GM19455 (cell line): Measurements from ENCODE around the gene ZNF865.

ENCODE experiments used
- ATAC-seq: cut with Tn5 transposase; IDR thresholded peaks from one replicate; pipeline ENCODE4 v1.9.1; 2021; ENCODE audit not compliant: unreplicated experiment

The ZNF865 gene

DNA sequence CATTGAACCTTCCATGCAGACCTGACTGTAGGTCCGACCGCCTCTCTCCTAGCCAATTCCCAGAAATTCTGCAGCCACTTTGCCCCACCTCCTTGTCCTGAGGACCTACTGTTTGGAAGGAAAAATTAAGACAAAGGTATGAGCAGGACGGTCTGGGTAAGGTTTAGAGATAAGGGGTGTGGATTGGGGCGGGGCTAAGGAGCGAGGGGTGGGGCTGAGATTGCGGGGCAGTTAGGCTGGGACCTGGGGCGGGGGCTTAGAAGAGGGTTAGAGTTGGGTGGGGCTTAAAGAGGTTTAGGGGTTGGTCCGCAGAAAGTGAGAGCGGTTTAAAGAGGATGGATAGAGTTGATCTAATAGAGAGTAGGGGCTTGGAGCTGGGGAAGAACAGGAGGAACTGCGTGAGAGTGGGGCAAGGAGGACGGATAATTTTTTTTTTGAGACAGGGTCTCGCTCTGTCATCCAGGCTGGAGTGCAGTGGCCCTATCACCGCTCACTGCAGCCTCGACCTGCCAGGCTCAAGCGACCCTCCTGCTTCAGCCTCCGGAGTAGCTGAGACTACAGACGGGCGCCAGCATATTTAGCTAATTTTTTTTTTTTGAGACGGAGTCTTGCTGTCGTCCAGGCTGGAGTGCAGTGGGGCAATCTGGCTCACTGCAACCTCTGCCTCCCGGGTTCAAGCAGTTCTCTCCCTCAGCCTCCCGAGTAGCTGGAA, 1.7 kb upstream of the ZNF865 start:
- no peak for ATAC-seq

- ATAC-seq: peak; percentile 59
These were observed 225 bp upstream of the ZNF865 start for GRCh38 chr19:55605207-55605636.

DNA sequence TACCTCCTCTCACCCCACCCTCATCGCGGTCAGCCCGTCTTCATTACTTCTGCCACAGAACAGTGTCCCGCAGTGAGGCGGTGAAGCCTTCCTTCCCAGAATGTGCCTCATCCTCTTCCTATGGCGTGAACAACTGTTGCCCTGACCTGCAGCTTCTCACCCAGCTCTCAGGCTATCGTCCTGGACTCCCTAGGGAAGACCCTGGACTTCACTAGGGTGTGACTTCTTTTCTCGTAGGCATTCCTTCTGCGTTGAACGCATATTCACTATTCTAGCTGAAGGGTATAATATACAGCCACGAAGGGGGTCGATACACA, 982 bp downstream of the ZNF865 start:
- ATAC-seq: no peak

DNA sequence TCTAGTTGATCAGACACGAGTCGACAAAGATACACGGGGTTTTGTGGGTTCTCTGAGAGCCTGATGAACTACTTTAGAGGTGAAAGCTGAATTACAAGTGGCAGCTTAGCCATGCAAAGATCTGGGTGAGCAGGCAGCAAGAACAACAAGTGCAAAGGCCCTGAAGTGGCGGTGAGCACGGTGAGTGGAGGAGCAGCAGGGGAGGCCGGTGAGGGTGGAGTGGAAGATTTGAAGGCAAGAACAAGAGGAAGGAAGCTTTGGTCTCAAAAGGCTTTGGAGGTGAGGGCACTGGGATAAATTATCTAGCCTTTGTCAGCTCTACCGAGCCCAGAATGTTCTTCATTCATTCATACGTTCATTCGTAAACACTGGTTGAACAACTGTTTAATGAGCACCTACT, 1.4 kb downstream of the ZNF865 start:
- no peak for ATAC-seq

DNA sequence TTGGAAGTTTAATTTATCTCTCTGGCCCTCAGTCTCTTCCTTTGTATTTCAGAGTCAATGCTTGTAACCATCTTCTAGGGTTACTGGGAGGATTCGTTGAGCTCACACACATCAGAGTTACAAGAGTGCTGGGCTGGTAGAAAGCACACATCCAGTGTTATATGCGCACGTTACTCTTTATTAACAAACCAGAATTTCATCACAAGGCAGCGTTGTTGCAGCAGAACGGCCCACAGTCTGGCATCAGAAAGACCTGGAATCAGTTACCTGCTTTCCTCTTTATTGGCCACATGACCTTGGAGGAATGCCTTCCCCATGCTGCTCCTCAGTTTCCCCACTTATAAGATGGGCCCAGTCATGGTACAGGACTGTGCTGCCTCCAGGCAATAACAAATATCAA, 3.9 kb downstream of the ZNF865 start:
- no peak for ATAC-seq

DNA sequence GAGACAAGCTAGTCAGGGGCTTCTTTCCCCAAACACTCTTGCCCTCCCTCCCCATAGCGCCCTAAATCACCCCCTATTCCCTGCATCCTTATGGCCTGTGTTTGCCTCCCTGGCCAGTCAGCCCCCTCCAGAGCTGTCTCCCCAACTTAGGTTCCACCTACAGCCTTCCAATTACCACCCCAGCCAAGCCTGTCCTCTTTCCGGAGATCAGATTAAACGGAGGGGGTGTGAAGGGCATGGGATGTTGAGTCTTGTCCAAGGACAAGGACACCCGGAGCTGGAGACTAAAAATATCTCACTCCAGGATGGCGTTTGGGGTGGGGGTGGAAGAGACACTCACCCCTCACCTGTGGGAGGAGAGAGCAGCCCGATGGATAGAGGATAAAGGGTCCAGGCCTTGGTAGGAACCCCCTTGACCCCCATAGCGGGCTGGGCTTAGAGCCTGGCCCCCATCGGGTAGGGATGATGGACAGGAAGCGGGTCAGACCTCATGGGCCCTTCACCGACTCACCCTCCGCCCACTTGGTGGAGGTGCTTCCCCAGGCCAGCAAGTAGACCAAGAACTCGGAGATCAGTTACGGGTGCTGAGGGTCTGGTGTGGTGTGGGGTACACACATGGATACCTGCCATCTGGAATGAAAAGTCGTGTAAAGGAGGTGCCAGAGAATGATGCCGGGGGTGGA, 6.0 kb downstream of the ZNF865 start:
- no peak for ATAC-seq

GRCh38 chr19:55611983-55612645, 6.7 kb downstream of the ZNF865 start:
- ATAC-seq: no peak

GRCh38 chr19:55613396-55613795, 7.9 kb downstream of the ZNF865 start:
- ATAC-seq: no peak

DNA sequence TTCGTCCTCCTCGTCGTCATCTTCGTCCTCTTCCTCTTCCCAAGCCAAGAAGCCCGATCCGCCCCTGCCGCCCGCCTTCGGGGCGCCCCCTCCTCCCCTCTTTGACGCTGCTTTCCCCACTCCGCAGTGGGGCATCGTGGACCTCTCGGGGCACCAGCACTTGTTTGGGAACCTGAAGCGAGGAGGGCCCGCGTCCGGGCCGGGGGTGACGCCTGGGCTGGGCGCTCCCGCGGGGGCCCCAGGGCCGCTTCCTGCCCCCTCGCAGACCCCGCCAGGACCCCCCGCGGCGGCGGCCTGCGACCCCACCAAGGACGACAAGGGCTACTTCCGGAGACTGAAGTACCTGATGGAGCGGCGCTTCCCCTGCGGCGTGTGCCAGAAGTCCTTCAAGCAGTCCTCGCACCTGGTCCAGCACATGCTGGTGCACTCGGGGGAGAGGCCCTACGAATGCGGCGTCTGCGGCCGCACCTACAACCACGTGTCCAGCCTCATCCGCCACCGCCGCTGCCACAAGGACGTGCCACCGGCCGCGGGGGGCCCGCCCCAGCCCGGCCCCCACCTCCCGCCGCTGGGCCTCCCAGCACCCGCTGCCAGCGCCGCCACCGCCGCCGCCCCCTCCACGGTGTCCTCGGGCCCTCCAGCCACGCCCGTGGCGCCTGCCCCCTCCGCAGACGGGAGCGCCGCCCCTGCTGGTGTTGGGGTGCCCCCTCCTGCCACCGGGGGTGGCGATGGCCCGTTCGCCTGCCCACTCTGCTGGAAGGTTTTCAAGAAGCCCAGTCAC, 8.7 kb downstream of the ZNF865 start:
- no peak for ATAC-seq

- no peak for ATAC-seq
These were observed 9.5 kb downstream of the ZNF865 start for GRCh38 chr19:55614711-55615542.

DNA sequence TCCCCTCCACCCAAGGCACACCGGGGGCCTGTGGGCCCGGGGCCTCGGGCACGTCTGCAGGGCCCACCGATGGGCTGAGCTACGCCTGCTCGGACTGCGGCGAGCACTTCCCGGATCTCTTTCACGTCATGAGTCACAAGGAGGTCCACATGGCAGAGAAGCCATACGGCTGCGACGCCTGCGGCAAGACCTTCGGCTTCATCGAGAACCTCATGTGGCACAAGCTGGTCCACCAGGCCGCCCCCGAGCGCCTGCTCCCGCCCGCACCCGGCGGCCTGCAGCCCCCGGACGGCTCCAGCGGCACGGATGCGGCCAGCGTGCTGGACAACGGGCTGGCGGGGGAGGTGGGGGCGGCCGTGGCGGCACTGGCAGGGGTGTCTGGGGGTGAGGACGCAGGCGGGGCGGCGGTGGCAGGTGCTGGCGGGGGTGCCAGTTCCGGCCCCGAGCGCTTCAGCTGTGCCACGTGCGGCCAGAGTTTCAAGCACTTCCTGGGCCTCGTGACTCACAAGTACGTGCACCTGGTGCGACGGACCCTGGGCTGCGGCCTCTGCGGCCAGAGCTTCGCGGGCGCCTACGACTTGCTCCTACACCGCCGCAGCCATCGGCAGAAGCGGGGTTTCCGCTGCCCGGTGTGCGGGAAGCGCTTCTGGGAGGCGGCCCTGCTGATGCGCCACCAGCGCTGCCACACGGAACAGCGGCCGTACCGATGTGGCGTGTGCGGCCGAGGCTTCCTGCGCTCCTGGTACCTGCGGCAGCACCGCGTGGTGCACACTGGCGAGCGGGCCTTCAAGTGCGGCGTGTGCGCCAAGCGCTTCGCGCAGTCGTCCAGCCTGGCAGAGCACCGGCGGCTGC, 10.3 kb downstream of the ZNF865 start:
- ATAC-seq: no peak

DNA sequence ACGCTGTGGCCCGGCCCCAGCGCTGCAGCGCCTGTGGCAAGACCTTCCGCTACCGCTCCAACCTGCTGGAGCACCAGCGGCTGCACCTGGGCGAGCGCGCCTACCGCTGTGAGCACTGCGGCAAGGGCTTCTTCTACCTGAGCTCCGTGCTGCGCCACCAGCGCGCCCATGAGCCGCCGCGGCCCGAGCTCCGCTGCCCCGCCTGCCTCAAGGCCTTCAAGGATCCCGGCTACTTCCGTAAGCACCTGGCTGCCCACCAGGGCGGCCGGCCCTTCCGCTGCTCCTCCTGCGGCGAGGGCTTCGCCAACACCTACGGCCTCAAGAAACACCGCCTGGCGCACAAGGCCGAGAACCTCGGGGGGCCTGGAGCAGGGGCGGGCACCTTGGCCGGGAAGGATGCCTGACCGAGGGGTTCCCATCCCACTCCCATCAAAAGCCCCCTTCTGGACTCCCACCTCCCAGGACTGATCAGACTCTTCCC, 11.0 kb downstream of the ZNF865 start:
- no peak for ATAC-seq

- no peak for ATAC-seq
These were observed 12.0 kb downstream of the ZNF865 start for GRCh38 chr19:55617426-55617825.

DNA sequence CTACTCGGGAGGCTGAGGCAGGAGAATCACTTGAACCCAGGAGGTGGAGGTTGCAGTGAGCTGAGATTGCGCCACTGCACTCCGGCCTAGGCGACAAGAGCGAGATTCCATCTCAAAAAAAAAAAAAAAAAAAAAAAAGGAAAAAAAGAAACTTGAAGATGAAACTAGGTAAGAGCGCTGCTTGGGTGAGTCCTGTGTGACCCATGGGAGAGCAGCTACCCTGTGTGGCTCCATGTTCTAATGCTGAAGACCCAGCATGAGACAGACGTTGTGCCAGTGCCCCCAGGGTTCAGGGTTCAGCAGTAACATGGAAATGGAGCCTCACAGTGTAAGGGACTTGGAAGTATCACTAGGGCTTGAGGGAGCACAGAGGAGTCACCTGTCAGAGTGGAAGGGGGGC, 13.0 kb downstream of the ZNF865 start:
- ATAC-seq: no peak

DNA sequence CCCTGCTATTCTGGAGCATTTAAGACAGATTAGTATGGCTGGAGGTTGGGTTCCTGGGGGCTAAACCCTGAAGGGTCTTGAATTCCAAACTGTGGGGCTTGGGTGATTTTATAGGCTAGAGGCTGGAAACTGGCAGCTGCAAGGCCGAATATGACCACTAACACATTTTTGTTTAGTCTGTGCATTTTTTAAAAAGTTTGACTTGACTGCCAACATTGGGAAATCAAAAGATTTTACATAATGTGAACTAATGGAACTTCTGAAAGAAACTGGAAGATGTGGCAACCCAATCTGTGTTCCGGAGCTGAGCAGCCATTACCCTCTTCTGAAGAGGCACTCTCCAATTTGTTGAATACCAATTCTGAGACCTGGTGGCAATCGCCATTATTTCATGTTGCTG, 13.8 kb downstream of the ZNF865 start:
- no peak for ATAC-seq

GRCh38 chr19:55620410-55621204, 15.2 kb downstream of the ZNF865 start:
- ATAC-seq: no peak

GRCh38 chr19:55621205-55621672, 15.8 kb downstream of the ZNF865 start:
- no peak for ATAC-seq

DNA sequence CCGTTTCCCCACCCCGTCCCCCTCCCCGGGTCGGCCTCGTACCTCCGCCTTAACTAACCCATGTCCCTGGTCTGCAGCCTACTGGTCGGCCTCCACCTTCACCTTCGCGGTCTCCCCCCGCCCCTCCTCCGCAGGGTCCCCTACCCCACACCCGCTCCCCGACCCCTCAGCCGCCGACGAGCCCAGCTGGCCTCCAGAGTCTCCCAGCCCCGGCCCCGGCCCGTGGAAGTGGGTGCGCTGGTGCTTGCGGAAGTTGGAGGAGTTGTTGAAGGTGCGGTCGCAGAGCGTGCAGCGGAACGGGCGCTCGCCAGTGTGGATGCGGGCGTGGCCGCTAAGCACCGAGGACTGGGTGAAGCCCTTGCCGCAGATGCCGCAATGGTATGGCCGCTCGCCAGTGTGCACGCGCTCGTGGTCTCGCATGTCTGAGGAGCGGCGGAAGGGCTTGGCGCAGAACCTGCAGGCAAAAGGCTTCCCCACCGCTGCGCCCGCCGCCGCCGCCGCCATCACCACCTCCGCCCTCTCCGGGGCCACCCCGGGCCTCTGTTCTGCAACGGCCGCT, 16.3 kb downstream of the ZNF865 start:
- ATAC-seq: no peak
